H1 (cell line): ENCODE measurements around the gene PTCHD4. TPM values are rescaled to one million over a fixed set of nuclear protein-coding genes. Genes with fewer than 3 reads are reported as not detected.
A peak's percentile ranks its signal among the peaks of the same experiment; 100 is the strongest.

Experiments used
- CTCF ChIA-PET: fragments of 300-600 bp; sonication (Branson Sonifier 250); formaldehyde crosslinking; loops from one replicate; lab custom pipeline; 2021; ENCODE audit not compliant: partially characterized antibody; lab: Charles Lee
- POLR2A ChIA-PET: fragments of 300-600 bp; sonication (Branson Sonifier 250); formaldehyde crosslinking; loops from one replicate; lab custom pipeline; 2021; ENCODE audit warnings: inconsistent platforms; ENCODE audit not compliant: partially characterized antibody; lab: Charles Lee
- DNase-seq, 2 experiments: peaks; one replicate each; pipeline versions ENCODE4 v3.0.0 to v3.0.0-alpha.2; 2010 to 2022; ENCODE audit warnings: low spot score in 2 of 2, low read depth in 1 of 2, mixed read lengths in 1 of 2
- FAIRE-seq: peaks from 2 replicates; lab custom pipeline; 2011; peaks lifted over from hg19 to GRCh38; lab: Jason Lieb, UNC
- H2AFZ ChIP-seq: 2 replicates; pipeline ENCODE4 v1.8.1; 2012; ENCODE audit warnings: low read length, inconsistent platforms
- H2AK5ac ChIP-seq: 2 replicates; pipeline ENCODE4 v1.6.1; 2013; ENCODE audit warnings: low read depth, low read length
- H2BK120ac ChIP-seq: replicated peaks from 2 replicates; pipeline ENCODE3; 2013; ENCODE audit warnings: low read depth, low read length, inconsistent platforms
- H2BK12ac ChIP-seq: 2 replicates; pipeline ENCODE4 v1.6.1; 2013; ENCODE audit warnings: low read depth, low read length
- H2BK15ac ChIP-seq: 2 replicates; pipeline ENCODE4 v1.6.1; 2013; ENCODE audit warnings: low read length
- H2BK20ac ChIP-seq: 2 replicates; pipeline ENCODE4 v1.6.1; 2013; ENCODE audit warnings: low read length
- H2BK5ac ChIP-seq: 2 replicates; pipeline ENCODE4 v1.6.1; 2013; ENCODE audit warnings: low read depth, low read length
- H3K14ac ChIP-seq: 2 replicates; pipeline ENCODE4 v1.6.1; 2013; ENCODE audit warnings: inconsistent platforms; ENCODE audit not compliant: insufficient read length
- H3K18ac ChIP-seq: 2 replicates; pipeline ENCODE4 v1.6.1; 2013; ENCODE audit warnings: low read length; ENCODE audit errors: extremely low read depth
- H3K23ac ChIP-seq: 2 replicates; pipeline ENCODE4 v1.6.1; 2013; ENCODE audit warnings: inconsistent platforms; ENCODE audit not compliant: insufficient read length
- H3K23me2 ChIP-seq: 2 replicates; pipeline ENCODE4 v1.6.1; 2013; ENCODE audit warnings: low read depth, low read length
- H3K27ac ChIP-seq: 2 replicates; pipeline ENCODE4 v1.6.1; 2011; ENCODE audit warnings: low read depth, low read length, inconsistent platforms
- H3K27me3 ChIP-seq, 4 experiments: replicated peaks in 1 of 4; 1 replicate in 1 of 4; 2 replicates in 3 of 4; pipeline versions ENCODE4 v1.6.1 to v1.8.1; 2011 to 2013; ENCODE audit warnings: low read length in 3 of 4, mild to moderate bottlenecking in 3 of 4, inconsistent platforms in 2 of 4, mixed read lengths in 2 of 4, moderate library complexity in 1 of 4; ENCODE audit not compliant: control insufficient read depth in 3 of 4, insufficient read depth in 3 of 4; ENCODE audit errors: extremely low read depth in 1 of 4
- H3K36me3 ChIP-seq, 4 experiments: 2 replicates each; pipeline versions ENCODE4 v1.6.1 to v1.8.1; 2011 to 2013; ENCODE audit warnings: mild to moderate bottlenecking in 4 of 4, low read length in 3 of 4, moderate library complexity in 2 of 4, control low read depth in 1 of 4, inconsistent platforms in 1 of 4; ENCODE audit not compliant: insufficient read depth in 4 of 4, control insufficient read depth in 2 of 4
- H3K4ac ChIP-seq: replicated peaks from 2 replicates; pipeline ENCODE3; 2013; ENCODE audit warnings: low read length, low read depth, mixed read lengths, inconsistent platforms; ENCODE audit not compliant: insufficient read length
- H3K4me1 ChIP-seq, 4 experiments: replicated peaks in 1 of 4; 1 replicate in 1 of 4; 2 replicates in 3 of 4; pipeline versions ENCODE4 v1.6.1 to v1.8.1; 2011 to 2013; ENCODE audit warnings: low read length in 3 of 4, inconsistent platforms in 2 of 4, mixed read lengths in 1 of 4; ENCODE audit not compliant: insufficient read depth in 4 of 4, control insufficient read depth in 3 of 4
- H3K4me2 ChIP-seq, 2 experiments: 2 replicates each; pipeline versions ENCODE4 v1.6.1 to v1.8.1; 2011 to 2013; ENCODE audit warnings: low read depth in 2 of 2, low read length in 2 of 2, control low read depth in 1 of 2, inconsistent platforms in 1 of 2, mild to moderate bottlenecking in 1 of 2; ENCODE audit not compliant: insufficient read depth in 1 of 2
- H3K4me3 ChIP-seq, 4 experiments: fragments of 200-600, 300-600 bp in 1 of 4; sonication (generic), shearing (Covaris generic), sonication (Bioruptor Twin) in 1 of 4; 2 replicates each; pipeline versions ENCODE4 v1.5.1 to v1.8.1; 2011 to 2016; ENCODE audit warnings: low read length in 4 of 4, low read depth in 3 of 4, control low read depth in 2 of 4, inconsistent platforms in 2 of 4, mild to moderate bottlenecking in 2 of 4, mixed read lengths in 1 of 4, moderate library complexity in 1 of 4; ENCODE audit not compliant: insufficient read depth in 2 of 4; ENCODE audit errors: extremely low read depth in 1 of 4
- H3K56ac ChIP-seq: replicated peaks from 2 replicates; pipeline ENCODE3; 2013; ENCODE audit warnings: low read depth, mild to moderate bottlenecking, mixed read lengths, low read length, inconsistent platforms; ENCODE audit not compliant: insufficient read length
- H3K79me1 ChIP-seq: 2 replicates; pipeline ENCODE4 v1.6.1; 2013; ENCODE audit warnings: low read depth, low read length, control low read depth
- H3K79me2 ChIP-seq, 2 experiments: 2 replicates each; pipeline versions ENCODE4 v1.6.1 to v1.8.1; 2012 to 2013; ENCODE audit warnings: low read length in 2 of 2, mild to moderate bottlenecking in 2 of 2, inconsistent platforms in 1 of 2; ENCODE audit not compliant: insufficient read depth in 2 of 2, control insufficient read depth in 1 of 2
- H3K9ac ChIP-seq, 4 experiments: replicated peaks in 1 of 4; 1 replicate in 1 of 4; 2 replicates in 3 of 4; pipeline versions ENCODE4 v1.6.1 to v1.8.1; 2011 to 2013; ENCODE audit warnings: low read depth in 3 of 4, low read length in 3 of 4, control low read depth in 2 of 4, mild to moderate bottlenecking in 2 of 4, moderate library complexity in 2 of 4, inconsistent platforms in 1 of 4; ENCODE audit errors: extremely low read depth in 1 of 4
- H3K9me3 ChIP-seq, 2 experiments: 2 replicates each; pipeline versions ENCODE4 v1.6.1 to v1.8.1; 2012 to 2013; ENCODE audit warnings: mild to moderate bottlenecking in 2 of 2, moderate library complexity in 2 of 2, control low read depth in 1 of 2, inconsistent platforms in 1 of 2, low read depth in 1 of 2, low read length in 1 of 2, mixed read lengths in 1 of 2; ENCODE audit not compliant: insufficient read depth in 2 of 2
- H4K20me1 ChIP-seq, 2 experiments: replicated peaks in 1 of 2; 2 replicates each; pipeline versions ENCODE3 to v1.8.1; 2011 to 2013; ENCODE audit warnings: inconsistent platforms in 2 of 2, low read length in 2 of 2, mild to moderate bottlenecking in 1 of 2; ENCODE audit not compliant: insufficient read depth in 2 of 2, control insufficient read depth in 1 of 2
- H4K5ac ChIP-seq: 2 replicates; pipeline ENCODE4 v1.6.1; 2013; ENCODE audit warnings: low read length, low read depth, mixed read lengths, inconsistent platforms; ENCODE audit not compliant: insufficient read length
- H4K8ac ChIP-seq: 2 replicates; pipeline ENCODE4 v1.8.0; 2013; ENCODE audit warnings: mild to moderate bottlenecking, moderate library complexity, low read length, inconsistent platforms; ENCODE audit not compliant: insufficient read depth; ENCODE audit errors: extremely low read depth
- H4K91ac ChIP-seq: replicated peaks from 2 replicates; pipeline ENCODE3; 2013; ENCODE audit warnings: low read length, mixed read lengths, inconsistent platforms; ENCODE audit not compliant: insufficient read length
- CBX8 ChIP-seq: fragments of 300-800, 300-1000 bp; sonication (generic); IDR thresholded peaks from 2 replicates; pipeline ENCODE4 v1.7.1; 2016; ENCODE audit warnings: low read depth, low read length, borderline replicate concordance
- CREB1 ChIP-seq: IDR thresholded peaks from 2 replicates; pipeline ENCODE4 v1.6.1; 2012; ENCODE audit warnings: inconsistent platforms
- CTCF ChIP-seq, 3 experiments: IDR thresholded peaks; 1 replicate in 2 of 3; 2 replicates in 1 of 3; pipeline versions ENCODE4 v1.5.1 to v1.6.1; 2011; ENCODE audit warnings: low read length in 3 of 3, mild to moderate bottlenecking in 3 of 3, inconsistent platforms in 2 of 3, low read depth in 1 of 3, moderate library complexity in 1 of 3; ENCODE audit not compliant: insufficient read depth in 1 of 3; ENCODE audit errors: control extremely low read depth in 1 of 3
- GABPA ChIP-seq: IDR thresholded peaks from 2 replicates; pipeline ENCODE4 v1.6.1; 2011; ENCODE audit warnings: mild to moderate bottlenecking, low read length, moderate library complexity, borderline replicate concordance; ENCODE audit not compliant: insufficient read depth
- JUND ChIP-seq: IDR thresholded peaks from 2 replicates; pipeline ENCODE4 v1.6.1; 2011; ENCODE audit warnings: mild to moderate bottlenecking, improper control_type of control experiment, low read length
- MAFK ChIP-seq: IDR thresholded peaks from 2 replicates; pipeline ENCODE4 v1.6.1; 2012; ENCODE audit warnings: low read depth, mild to moderate bottlenecking, improper control_type of control experiment, low read length
- RAD21 ChIP-seq, 2 experiments: IDR thresholded peaks in 1 of 2; conservative IDR thresholded peaks in 1 of 2; 2 replicates each; pipeline ENCODE4 v1.6.1; 2011; ENCODE audit warnings: low read depth in 2 of 2, low read length in 2 of 2, improper control_type of control experiment in 1 of 2, inconsistent platforms in 1 of 2, mild to moderate bottlenecking in 1 of 2, moderate library complexity in 1 of 2
- SP2 ChIP-seq: IDR thresholded peaks from 2 replicates; pipeline ENCODE4 v1.6.1; 2012; ENCODE audit warnings: mild to moderate bottlenecking, low read length, inconsistent platforms
- SP4 ChIP-seq: IDR thresholded peaks from 2 replicates; pipeline ENCODE4 v1.6.1; 2012; ENCODE audit warnings: low read length, inconsistent platforms
- WGBS, 2 experiments: shearing (Covaris generic) in 1 of 2; methylation state at CpG; one replicate each; pipeline versions ENCODE4 v1.1.6 to v1.1.7; 2013 to 2015; ENCODE audit warnings: low lambda C conversion rate in 2 of 2, mixed read lengths in 2 of 2, inconsistent platforms in 1 of 2, low coverage in 1 of 2, missing lambda C conversion rate in 1 of 2; ENCODE audit not compliant: insufficient replicate concordance in 2 of 2, insufficient coverage in 1 of 2, insufficient read length in 1 of 2; ENCODE audit errors: extremely low coverage in 1 of 2, missing lambda C conversion rate in 1 of 2; 5-methylcytosine and 5-hydroxymethylcytosine counted together
- polyA plus RNA-seq, 7 experiments: library from polyadenylated mRNA; depleted of rRNA in 3 of 7; stranded (reverse) in 5 of 7; unstranded in 2 of 7; fragments of >200 nt in 5 of 7; fragments of 200-250 nt in 2 of 7; gene quantifications; 1 replicate in 5 of 7; 2 replicates in 1 of 7; 4 replicates in 1 of 7; pipeline versions ENCODE4 v1.2.1 to v1.2.3, GENCODE V29; 2011 to 2013; ENCODE audit warnings: missing spikeins in 2 of 7, mixed read lengths in 2 of 7
- total RNA-seq: library from RNA; stranded (reverse); fragmentation: NEBNext Ultra II Directional; extraction: Animal tissue kit (Norgen Biotek cat#: 25700); gene quantifications from 2 replicates; pipeline ENCODE4 v1.2.1, GENCODE V29; 2021

Gene PTCHD4
- total and polyA plus RNA-seq, 2 of the 8 experiments (the other 6 are each of a cell fraction or from before 2014, with no cell fraction given): 0.17 to 0.37 TPM

GRCh38 chr6:48113130-48113529 is 2.1 kb upstream of the PTCHD4 start:
- H3K27ac ChIP-seq: no peak overlapping the region
- peak overlapping the region; percentile 50 for H2BK120ac ChIP-seq
- no peak for DNase-seq
- no peaks in the 10 kb centered on the region for H3K27me3 ChIP-seq
- no peak overlapping the region for H2AK5ac ChIP-seq
- no peaks in the 10 kb centered on the region for H3K9me3 ChIP-seq
- no peaks in the 10 kb centered on the region for H3K36me3 ChIP-seq
- no peak overlapping the region for H3K56ac ChIP-seq
- WGBS, 2 experiments: 81% methylated on average over 2 of the region's 2 CpGs; no CpG with 5 or more reads in 1 of the 2 experiments
- peak overlapping the region; percentile 24; the same call in 1 of the 2 replicates for H2BK15ac ChIP-seq
- no peak overlapping the region for H3K18ac ChIP-seq
- no peak overlapping the region for H3K4me3 ChIP-seq
- ChIA-PET CTCF (interaction anchor here (0.8 kb wide), 1 partner anchor 10 kb away, joined by 4 read pairs; no protein-coding TSS in a partner anchor), POLR2A (no interaction called here)
- H2BK20ac ChIP-seq: 0 out of 2 replicates have a peak overlapping the region, but pooled peaks have one; percentile 2
- peaks cover 0 to 21% of the 10 kb centered on the region in 2 experiments; a peak in 2 of 4 replicates for H3K79me2 ChIP-seq
- H2AFZ ChIP-seq: peak overlapping the region; percentile 86; the same call in 1 of the 2 replicates
- peak overlapping the region; percentile 52 for H4K91ac ChIP-seq
- no peak overlapping the region; the same call in 1 of the 2 replicates for H2BK5ac ChIP-seq
- no peak overlapping the region; the same call in 1 of the 2 replicates for H2BK12ac ChIP-seq
- peaks cover 0 to 8% (median 1%) of the 10 kb centered on the region in 4 experiments; a peak in 2 of 7 replicates for H3K4me1 ChIP-seq
- H4K8ac ChIP-seq: no peak overlapping the region
- no peak overlapping the region for H3K23ac ChIP-seq
- no peaks in the 10 kb centered on the region for H3K23me2 ChIP-seq
- no peak overlapping the region for H3K14ac ChIP-seq
- FAIRE-seq: no peak
- no peaks in the 10 kb centered on the region for H4K20me1 ChIP-seq
- no peaks in the 10 kb centered on the region for H3K79me1 ChIP-seq
- H3K4ac ChIP-seq: no peak overlapping the region
- no peak overlapping the region for H3K9ac ChIP-seq
- H3K4me2 ChIP-seq: no peak overlapping the region
- H4K5ac ChIP-seq: no peak overlapping the region
- TF ChIP-seq SP2 (no peak), MAFK (no peak), JUND (no peak), GABPA (no peak), CREB1 (no peak), RAD21 (IDR thresholded peaks at IDR 0.05 in 1 of 2, conservative IDR thresholded peaks at IDR 0.05 in 1 of 2; ENCODE audit: low read depth in 2 of 2, low read length in 2 of 2) (no peak), CTCF (IDR thresholded peaks at IDR 0.05; ENCODE audit: control extremely low read depth in 1 of 3, insufficient read depth in 1 of 3, low read depth in 1 of 3, low read length in 3 of 3) (no peak), SP4 (no peak), CBX8 (no peak)
